Measurements from ENCODE around the gene FOXQ1. TPM values are rescaled to one million over a fixed set of nuclear protein-coding genes. Genes with fewer than 3 reads are reported as not detected.

The FOXQ1 gene
- polyA plus RNA-seq, 3 donors, result 0.34 to 3.8 (median 0.92) TPM

- WGBS, 3 donors, result 70 to 93% (median 74%) methylated on average over 7 of the region's 7 CpGs
- no peak overlapping the region for H3K27ac ChIP-seq (ENCODE audit: low read depth, low read length)
Observed at GRCh38 chr6:1287103-1287591, 24.8 kb upstream of the FOXQ1 start.

- 77 to 91% (median 86%) methylated on average over 6 of the region's 6 CpGs for WGBS, 3 donors
- H3K27ac ChIP-seq (ENCODE audit: low read depth, low read length), result no peak overlapping the region
Observed at GRCh38 chr6:1290086-1290485, 21.8 kb upstream of the FOXQ1 start.

- WGBS, 3 donors, result 69 to 80% (median 77%) methylated on average over 4 of the region's 4 CpGs
- no peak overlapping the region for H3K27ac ChIP-seq (ENCODE audit: low read depth, low read length)
Observed at GRCh38 chr6:1290805-1291204, 21.1 kb upstream of the FOXQ1 start.

GRCh38 chr6:1291381-1291780, 20.5 kb upstream of the FOXQ1 start:
- no peak overlapping the region for H3K27ac ChIP-seq (ENCODE audit: low read depth, low read length)
- 89 to 96% (median 92%) methylated on average over 10 of the region's 10 CpGs for WGBS, 3 donors

GRCh38 chr6:1295420-1295819, 16.5 kb upstream of the FOXQ1 start:
- no peak overlapping the region for H3K27ac ChIP-seq (ENCODE audit: low read depth, low read length)
- WGBS, 3 donors, result 59 to 75% (median 71%) methylated on average over 3 of the region's 3 CpGs

GRCh38 chr6:1296079-1296478, 15.8 kb upstream of the FOXQ1 start:
- H3K27ac ChIP-seq (ENCODE audit: low read depth, low read length), result no peak overlapping the region
- WGBS, 3 donors, result 52 to 83% (median 75%) methylated on average over 7 of the region's 7 CpGs

GRCh38 chr6:1296542-1296941, 15.4 kb upstream of the FOXQ1 start:
- whole genome bisulfite sequencing, 3 donors, result 59 to 71% (median 64%) methylated on average over 4 of the region's 4 CpGs

GRCh38 chr6:1297746-1298145, 14.2 kb upstream of the FOXQ1 start:
- 35 to 64% (median 53%) methylated on average over 4 of the region's 4 CpGs for WGBS, 3 donors
- H3K27ac ChIP-seq (ENCODE audit: low read depth, low read length), result no peak overlapping the region

More at GRCh38 chr6:1296542-1296941, 15.4 kb upstream of the FOXQ1 start:
- H3K27ac ChIP-seq (ENCODE audit: low read depth, low read length), result no peak overlapping the region

- WGBS, 3 donors, result 93 to 97% (median 95%) methylated on average over 2 of the region's 2 CpGs
- no peak overlapping the region for H3K27ac ChIP-seq (ENCODE audit: low read depth, low read length)
Observed at GRCh38 chr6:1298768-1299167, 13.1 kb upstream of the FOXQ1 start.

GRCh38 chr6:1306133-1306532, 5.8 kb upstream of the FOXQ1 start:
- no peak overlapping the region for H3K27ac ChIP-seq (ENCODE audit: low read depth, low read length)
- WGBS, 3 donors, result 85 to 94% (median 86%) methylated on average over 2 of the region's 2 CpGs

GRCh38 chr6:1309366-1309765, 2.5 kb upstream of the FOXQ1 start:
- no peak overlapping the region for H3K27ac ChIP-seq (ENCODE audit: low read depth, low read length)
- 54 to 75% (median 60%) methylated on average over 6 of the region's 6 CpGs for WGBS, 3 donors

- WGBS, 3 donors, result 2 to 3% (median 2%) methylated on average over 43 of the region's 43 CpGs
Observed at GRCh38 chr6:1310628-1311399, 1.1 kb upstream of the FOXQ1 start.

GRCh38 chr6:1312203-1312472, 240 bp downstream of the FOXQ1 start:
- WGBS, 3 donors, result 1 to 2% (median 2%) methylated on average over 21 to 25 of the region's 25 CpGs
- H3K27ac ChIP-seq (ENCODE audit: low read depth, low read length), result no peak overlapping the region

More at GRCh38 chr6:1310628-1311399, 1.1 kb upstream of the FOXQ1 start:
- no peak overlapping the region for H3K27ac ChIP-seq (ENCODE audit: low read depth, low read length)

- WGBS, 3 donors, result 1 to 2% (median 2%) methylated on average over 68 to 109 of the region's 109 CpGs
- H3K27ac ChIP-seq (ENCODE audit: low read depth, low read length), result no peak overlapping the region
Observed at GRCh38 chr6:1312473-1313367, 822 bp downstream of the FOXQ1 start.

GRCh38 chr6:1313384-1313766, 1.5 kb downstream of the FOXQ1 start:
- no peak overlapping the region for H3K27ac ChIP-seq (ENCODE audit: low read depth, low read length)
- 1 to 3% (median 2%) methylated on average over 41 to 64 of the region's 64 CpGs for WGBS, 3 donors

- WGBS, 3 donors, result 5 to 9% (median 5%) methylated on average over 38 to 45 of the region's 45 CpGs
- H3K27ac ChIP-seq (ENCODE audit: low read depth, low read length), result no peak overlapping the region
Observed at GRCh38 chr6:1313767-1314503, 2.0 kb downstream of the FOXQ1 start.

- no peak overlapping the region for H3K27ac ChIP-seq (ENCODE audit: low read depth, low read length)
- 31 to 54% (median 38%) methylated on average over 2 of the region's 2 CpGs for WGBS, 3 donors
Observed at GRCh38 chr6:1314617-1315016, 2.7 kb downstream of the FOXQ1 start.

GRCh38 chr6:1315201-1315559, 3.3 kb downstream of the FOXQ1 start:
- WGBS, 3 donors, result 64 to 68% (median 67%) methylated on average over 1 of the region's 1 CpG
- no peak overlapping the region for H3K27ac ChIP-seq (ENCODE audit: low read depth, low read length)

All from adipose tissue (tissue), 3 donors.